AG09309 (cell line): ENCODE results near the gene GALNT10.
A peak's percentile ranks its signal among the peaks of the same experiment; 100 is the strongest.

Source experiments
- DNase-seq: peaks from one replicate; pipeline ENCODE4 v3.0.0-alpha.2; 2010; ENCODE audit warnings: low read depth
- H3K4me3 ChIP-seq: 2 replicates; pipeline ENCODE4 v1.5.1; 2011; ENCODE audit warnings: mild to moderate bottlenecking, low read depth, low read length, moderate library complexity; ENCODE audit not compliant: control insufficient read depth
- TF ChIP-seq, protein P1 (sequence below): IDR thresholded peaks from 2 replicates; pipeline ENCODE4 v1.5.1; 2011; ENCODE audit warnings: mild to moderate bottlenecking, low read depth, low read length, inconsistent platforms; ENCODE audit not compliant: insufficient read depth, control insufficient read depth; ENCODE audit errors: missing control alignments

Gene GALNT10

DNA sequence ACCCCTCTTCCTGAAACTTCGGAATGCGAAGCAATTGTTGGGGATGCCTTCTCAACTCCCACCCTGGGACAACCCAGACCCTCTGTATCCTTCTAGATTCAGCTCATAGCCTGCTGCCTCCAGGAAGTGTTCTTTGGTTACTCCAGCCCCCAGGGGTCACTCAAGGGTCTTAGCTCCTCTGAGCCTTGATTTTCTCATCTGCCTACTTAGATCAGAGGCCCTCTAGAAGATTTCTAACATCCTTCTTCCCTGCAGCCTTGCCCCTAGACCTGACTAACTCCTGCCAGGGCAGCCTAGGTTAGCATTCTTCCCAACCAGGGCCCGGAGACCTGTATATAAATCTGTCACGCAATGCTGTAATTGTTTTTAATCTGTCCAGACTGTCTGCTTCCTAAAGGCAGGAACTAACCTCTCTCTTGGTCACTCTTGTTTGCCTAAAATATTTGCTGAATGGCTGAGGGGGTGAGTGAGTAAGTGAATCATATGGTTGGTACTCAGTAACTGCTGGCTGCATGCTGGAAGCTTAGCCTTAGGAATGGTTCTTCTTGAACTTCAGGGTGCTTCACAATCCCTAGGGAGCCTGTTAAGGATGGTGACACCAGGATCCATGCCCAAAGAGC, 8.2 kb downstream of the GALNT10 start:
- TF ChIP-seq, protein P1, sequence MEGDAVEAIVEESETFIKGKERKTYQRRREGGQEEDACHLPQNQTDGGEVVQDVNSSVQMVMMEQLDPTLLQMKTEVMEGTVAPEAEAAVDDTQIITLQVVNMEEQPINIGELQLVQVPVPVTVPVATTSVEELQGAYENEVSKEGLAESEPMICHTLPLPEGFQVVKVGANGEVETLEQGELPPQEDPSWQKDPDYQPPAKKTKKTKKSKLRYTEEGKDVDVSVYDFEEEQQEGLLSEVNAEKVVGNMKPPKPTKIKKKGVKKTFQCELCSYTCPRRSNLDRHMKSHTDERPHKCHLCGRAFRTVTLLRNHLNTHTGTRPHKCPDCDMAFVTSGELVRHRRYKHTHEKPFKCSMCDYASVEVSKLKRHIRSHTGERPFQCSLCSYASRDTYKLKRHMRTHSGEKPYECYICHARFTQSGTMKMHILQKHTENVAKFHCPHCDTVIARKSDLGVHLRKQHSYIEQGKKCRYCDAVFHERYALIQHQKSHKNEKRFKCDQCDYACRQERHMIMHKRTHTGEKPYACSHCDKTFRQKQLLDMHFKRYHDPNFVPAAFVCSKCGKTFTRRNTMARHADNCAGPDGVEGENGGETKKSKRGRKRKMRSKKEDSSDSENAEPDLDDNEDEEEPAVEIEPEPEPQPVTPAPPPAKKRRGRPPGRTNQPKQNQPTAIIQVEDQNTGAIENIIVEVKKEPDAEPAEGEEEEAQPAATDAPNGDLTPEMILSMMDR, result no peak
- no peak overlapping the region for H3K4me3 ChIP-seq
- DNase-seq, result peak; percentile 57

DNA sequence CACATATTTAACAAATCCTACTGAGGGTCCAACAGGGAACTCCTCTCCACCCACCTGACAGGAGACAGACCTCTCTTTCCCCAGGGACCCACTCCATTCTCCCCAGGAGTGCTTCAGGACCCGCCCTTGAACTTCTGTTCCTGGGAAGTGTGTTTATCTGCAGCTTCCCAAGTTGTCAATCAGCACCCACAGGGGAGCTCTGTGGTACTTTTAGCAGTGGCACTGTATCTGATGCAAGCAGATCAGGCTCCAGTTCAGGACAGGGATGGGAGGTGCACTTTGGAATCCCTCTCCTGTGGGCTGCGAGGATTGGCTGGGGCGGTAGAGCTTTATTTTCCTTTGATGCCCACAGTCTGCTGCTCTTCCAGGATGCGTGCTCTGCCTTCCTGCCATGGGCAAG, 8.7 kb downstream of the GALNT10 start:
- no peak overlapping the region for H3K4me3 ChIP-seq
- no peak for DNase-seq
- TF ChIP-seq, protein P1, result no peak

DNA sequence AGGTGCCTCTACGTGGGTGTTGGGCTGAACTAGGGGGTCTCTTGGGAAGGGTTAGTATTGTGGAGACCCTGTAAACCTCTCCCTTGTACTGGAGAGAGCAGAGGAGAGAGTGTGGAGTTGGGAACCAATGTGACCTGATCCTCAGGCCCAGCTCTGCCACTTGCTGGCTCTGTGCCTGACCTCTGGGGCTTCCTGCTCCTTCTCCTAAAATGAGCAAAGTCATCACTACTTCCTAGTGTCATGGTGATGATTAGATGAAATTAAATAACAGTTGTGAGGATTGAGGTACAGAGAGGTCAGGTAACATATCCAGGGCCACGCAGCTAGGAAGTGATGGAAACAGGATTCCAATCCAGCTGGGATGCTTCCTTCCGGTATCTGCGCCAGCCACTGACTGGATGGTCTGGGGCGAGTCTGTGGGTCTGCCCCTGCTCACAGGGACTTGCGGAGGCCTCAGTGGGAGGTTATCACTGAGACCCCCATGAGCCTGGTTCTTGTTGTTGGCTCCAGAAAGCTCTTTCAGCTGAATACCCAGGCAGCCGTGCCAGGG, 9.2 kb downstream of the GALNT10 start:
- TF ChIP-seq, protein P1, result no peak
- DNase-seq, result no peak
- no peak overlapping the region for H3K4me3 ChIP-seq

DNA sequence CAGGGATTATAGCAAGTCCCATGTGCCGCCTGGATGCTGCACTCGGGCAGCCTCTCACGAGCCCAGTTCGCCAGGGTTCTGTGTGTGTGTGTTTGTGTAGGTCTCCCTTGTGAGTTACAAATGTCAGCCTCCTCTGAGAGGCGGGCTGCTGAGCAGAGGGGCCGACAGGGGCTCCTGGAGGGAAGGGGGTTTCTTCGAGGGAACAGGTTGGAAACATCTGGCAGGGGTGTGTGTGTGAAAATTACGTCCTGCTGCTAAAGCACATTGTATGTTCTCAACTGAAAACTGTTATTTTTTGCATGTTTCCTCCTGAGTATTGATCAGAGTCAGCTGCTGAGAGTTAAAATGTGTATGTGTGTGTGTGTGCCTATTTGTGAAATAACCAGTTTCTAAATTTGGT, 9.7 kb downstream of the GALNT10 start:
- TF ChIP-seq, protein P1, result no peak
- H3K4me3 ChIP-seq, result no peak overlapping the region
- no peak for DNase-seq

DNA sequence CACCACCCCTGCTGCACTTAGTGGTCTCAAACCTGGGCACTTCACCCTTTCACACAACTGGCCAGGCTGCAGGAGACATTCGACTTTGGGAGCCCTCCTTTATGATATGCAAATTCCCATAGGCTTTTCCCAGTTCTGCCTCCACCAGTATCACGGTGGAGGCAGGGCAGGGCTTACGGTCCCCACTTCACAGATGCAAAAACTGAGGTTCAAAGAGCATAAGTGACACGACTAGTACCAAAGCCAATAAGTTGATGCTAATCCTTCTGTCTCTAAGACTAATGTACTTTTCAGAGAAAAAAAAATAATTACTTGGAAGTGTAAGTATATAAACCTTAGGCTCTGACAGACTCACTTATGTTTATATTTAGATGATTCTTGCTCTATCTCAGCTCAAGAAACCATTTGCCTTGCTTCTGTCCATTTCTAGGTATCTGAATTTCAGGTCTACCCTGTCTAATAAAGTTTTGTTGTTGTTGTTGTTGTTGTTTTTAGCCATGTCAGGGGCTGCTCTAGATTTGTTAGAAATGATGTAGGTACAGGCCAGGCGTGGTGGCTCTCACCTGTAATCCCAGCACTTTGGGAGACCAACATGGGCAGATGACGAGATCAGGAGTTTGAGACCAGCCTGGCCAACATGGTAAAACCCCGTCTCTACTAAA, 10.7 kb downstream of the GALNT10 start:
- TF ChIP-seq, protein P1, result no peak
- H3K4me3 ChIP-seq, result no peak overlapping the region
- no peak for DNase-seq

DNA sequence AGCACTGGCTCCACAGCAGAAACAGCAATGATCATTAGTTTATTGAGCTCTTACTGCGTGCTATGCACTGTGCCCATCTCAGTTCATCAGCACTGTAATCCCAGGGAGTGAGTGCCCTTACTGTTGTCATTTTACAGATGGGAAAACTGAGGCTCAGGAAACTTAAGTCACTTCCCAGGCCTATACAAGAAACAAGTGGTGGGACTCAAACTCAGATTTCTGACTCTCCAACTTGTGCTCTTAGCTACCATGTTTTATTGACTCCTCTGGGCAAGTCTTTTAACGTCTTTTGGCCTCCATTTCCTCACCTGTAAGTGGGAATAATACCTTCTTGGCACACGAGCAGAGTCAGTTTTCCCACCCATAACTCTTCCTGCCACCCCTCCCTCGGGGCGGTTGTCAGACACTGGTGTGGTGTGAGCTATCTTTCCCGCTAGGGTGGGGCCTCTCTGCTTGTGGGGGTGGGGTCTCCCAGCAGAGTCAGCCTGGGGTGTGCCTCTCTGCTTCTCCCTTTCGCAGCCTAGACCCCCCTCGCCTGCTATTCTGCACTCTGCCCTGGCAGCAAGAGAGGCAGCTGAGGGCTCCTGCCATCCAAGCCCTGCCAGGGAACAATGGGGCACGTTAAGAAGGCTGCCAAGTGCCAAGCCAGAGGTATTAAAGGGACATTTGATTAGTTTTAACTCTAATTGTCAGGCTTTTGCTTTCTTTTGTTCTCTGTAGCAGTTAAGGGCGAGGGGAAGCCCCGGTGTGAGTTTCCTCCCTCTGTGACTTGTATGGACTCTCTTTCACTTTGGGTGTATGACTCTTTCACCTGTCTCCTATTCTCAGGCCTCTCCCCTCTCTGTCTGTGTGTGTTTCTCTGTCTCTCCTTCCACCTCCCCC, 12.1 kb downstream of the GALNT10 start:
- TF ChIP-seq, protein P1, result no peak
- DNase-seq, result no peak
- H3K4me3 ChIP-seq, result no peak overlapping the region
